ENCODE data around the gene VAV3. TPM values are rescaled to one million over a fixed set of nuclear protein-coding genes. Genes with fewer than 3 reads are reported as not detected.
"Not testable (repeated sequence)": the region's sequence is repeated elsewhere in the genome, so short reads cannot be mapped to it uniquely, and the experiment has no call there.

The VAV3 gene
- total RNA-seq, 1 experiment from 2014 or later, result 0.57 TPM

- ChIA-PET CTCF (interaction anchor here (0.8 kb wide), 1 partner anchor 9 kb away, joined by 8 read pairs; no protein-coding TSS in a partner anchor), POLR2A (no interaction called here)
- no peaks in the 10 kb centered on the region for H3K9me3 ChIP-seq
Measured at GRCh38 chr1:107851418-107851817, 113.6 kb downstream of the VAV3 start.

GRCh38 chr1:107844541-107845194 lies 120.3 kb downstream of the VAV3 start:
- H3K4me3 Mint-ChIP-seq (ENCODE audit: unreplicated experiment); H3K27ac Mint-ChIP-seq (ENCODE audit: unreplicated experiment); H3K27me3 ChIP-seq (replicated peaks; ENCODE audit: control insufficient read depth, insufficient read depth, low read length); H3K36me3 ChIP-seq (ENCODE audit: control insufficient read depth, insufficient read depth, low read length); BruUV-seq (replicated peaks); POLR2A ChIA-PET; H3K36me3 Mint-ChIP-seq (ENCODE audit: insufficient read depth, unreplicated experiment); H3K4me1 Mint-ChIP-seq (ENCODE audit: low read depth, unreplicated experiment); H3K4me3 ChIP-seq (ENCODE audit: low read depth, low read length); intact Hi-C loops (cut with micrococcal nuclease; ENCODE audit: unreplicated experiment); DNase-seq; H3K9me3 ChIP-seq; H3K4me1 ChIP-seq; CTCF ChIA-PET; H3K9me3 Mint-ChIP-seq (ENCODE audit: unreplicated experiment): not testable (repeated sequence)
- H3K27me3 Mint-ChIP-seq (ENCODE audit: insufficient read depth, unreplicated experiment), result peaks cover 11% of the 10 kb centered on the region

More at GRCh38 chr1:107851418-107851817, 113.6 kb downstream of the VAV3 start:
- no peaks in the 10 kb centered on the region for H3K9me3 Mint-ChIP-seq (ENCODE audit: unreplicated experiment)
- no TSS peak for BruUV-seq (replicated peaks)
- H3K27me3 Mint-ChIP-seq (ENCODE audit: insufficient read depth, unreplicated experiment), result peaks cover 3% of the 10 kb centered on the region
- Histone ChIP-seq H3K36me3 (ENCODE audit: control insufficient read depth, insufficient read depth, low read length) (no peaks in the 10 kb centered on the region), H3K4me3 (ENCODE audit: low read depth, low read length) (no peak overlapping the region), H3K27me3 (replicated peaks; ENCODE audit: control insufficient read depth, insufficient read depth, low read length) (no peaks in the 10 kb centered on the region), H3K4me1 (no peaks in the 10 kb centered on the region)
- H3K27ac Mint-ChIP-seq (ENCODE audit: unreplicated experiment), result no peak overlapping the region
- H3K4me3 Mint-ChIP-seq (ENCODE audit: unreplicated experiment), result no peak overlapping the region
- no peaks in the 10 kb centered on the region for H3K4me1 Mint-ChIP-seq (ENCODE audit: low read depth, unreplicated experiment)
- intact Hi-C loops (cut with micrococcal nuclease; ENCODE audit: unreplicated experiment), result no loop called here
- no peak for TF ChIP-seq CTCF (IDR thresholded peaks at IDR 0.05; ENCODE audit: insufficient read depth in 1 of 2, low read depth in 1 of 2, low read length in 1 of 2, severe bottlenecking in 1 of 2, unreplicated experiment in 1 of 2)
- H3K36me3 Mint-ChIP-seq (ENCODE audit: insufficient read depth, unreplicated experiment), result no peaks in the 10 kb centered on the region
- DNase-seq, result no peak

GRCh38 chr1:107843989-107844388 lies 121.0 kb downstream of the VAV3 start:
- no peaks in the 10 kb centered on the region for H3K4me1 Mint-ChIP-seq (ENCODE audit: low read depth, unreplicated experiment)
- H3K9me3 Mint-ChIP-seq (ENCODE audit: unreplicated experiment), result no peaks in the 10 kb centered on the region
- H3K27ac Mint-ChIP-seq (ENCODE audit: unreplicated experiment), result no peak overlapping the region
- no peaks in the 10 kb centered on the region for H3K9me3 ChIP-seq
- H3K4me3 Mint-ChIP-seq (ENCODE audit: unreplicated experiment), result no peak overlapping the region
- no peaks in the 10 kb centered on the region for H3K4me1 ChIP-seq
- POLR2A ChIA-PET, result no interaction called here
- H3K36me3 ChIP-seq (ENCODE audit: control insufficient read depth, insufficient read depth, low read length), result no peaks in the 10 kb centered on the region
- H3K27me3 ChIP-seq (replicated peaks; ENCODE audit: control insufficient read depth, insufficient read depth, low read length), result no peaks in the 10 kb centered on the region
- BruUV-seq (replicated peaks), result no TSS peak
- H3K27me3 Mint-ChIP-seq (ENCODE audit: insufficient read depth, unreplicated experiment), result peaks cover 11% of the 10 kb centered on the region
- intact Hi-C loops (cut with micrococcal nuclease; ENCODE audit: unreplicated experiment), result no loop called here
- no peaks in the 10 kb centered on the region for H3K36me3 Mint-ChIP-seq (ENCODE audit: insufficient read depth, unreplicated experiment)
- CTCF ChIA-PET, result no interaction called here
- no peak for DNase-seq
- H3K4me3 ChIP-seq (ENCODE audit: low read depth, low read length), result no peak overlapping the region
- no peak for TF ChIP-seq CTCF (IDR thresholded peaks at IDR 0.05; ENCODE audit: insufficient read depth in 1 of 2, low read depth in 1 of 2, low read length in 1 of 2, severe bottlenecking in 1 of 2, unreplicated experiment in 1 of 2)

Measured in Caco-2 (cell line).